HG03378 (cell line): ENCODE measurements around the gene STK10.

Source experiments
- ATAC-seq: cut with Tn5 transposase; IDR thresholded peaks from one replicate; pipeline ENCODE4 v1.9.1; 2021; ENCODE audit warnings: mild to moderate bottlenecking, moderate library complexity; ENCODE audit not compliant: unreplicated experiment

Gene STK10

DNA sequence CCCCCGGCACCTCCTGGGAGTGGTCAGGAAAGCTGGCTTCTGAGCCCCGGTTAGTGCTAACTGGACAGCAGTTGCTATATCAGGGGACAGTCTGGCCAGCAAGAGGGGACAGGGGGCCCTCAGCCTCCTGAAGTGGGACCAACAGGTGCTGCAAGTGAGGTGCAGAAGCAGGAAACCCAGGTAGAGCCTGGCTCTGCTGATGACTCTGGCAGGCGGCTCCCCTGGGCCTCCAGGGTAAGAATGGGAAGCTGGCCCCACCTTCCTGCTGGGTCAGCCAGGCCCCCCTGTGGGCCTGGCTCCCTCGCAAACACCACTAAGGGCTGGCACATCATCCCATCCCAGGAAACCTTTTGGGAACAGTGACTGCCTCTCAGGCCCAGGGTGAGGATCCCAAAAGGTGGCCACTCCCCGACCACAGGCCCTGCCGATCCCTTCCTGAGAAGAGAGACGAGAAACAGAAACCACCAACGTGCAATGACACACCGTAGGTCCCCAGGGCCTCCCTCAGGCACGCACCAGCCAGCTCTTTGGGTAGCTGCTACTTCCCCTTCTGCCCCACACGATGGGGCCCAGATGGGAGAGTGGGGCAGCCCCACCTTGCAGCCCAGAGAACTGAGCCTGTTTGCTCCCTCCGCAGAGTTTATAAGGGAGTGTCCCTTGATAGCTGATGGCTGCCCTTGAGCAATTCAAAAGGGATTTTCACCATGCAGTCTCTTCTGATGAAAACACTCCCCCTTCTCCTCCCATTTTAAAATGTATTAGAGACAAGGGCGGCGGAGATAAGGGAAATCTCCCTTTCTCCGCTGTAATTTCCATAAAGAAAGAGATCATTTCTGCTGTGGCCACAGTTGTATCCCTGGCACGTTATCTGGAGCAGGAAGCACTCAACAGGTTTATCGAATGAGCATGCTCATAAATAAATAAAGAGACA is 76.8 kb downstream of the STK10 start:
- peak; percentile 85 for ATAC-seq

- no peak for ATAC-seq
Measured at GRCh38 chr5:172110260-172110815, 77.7 kb downstream of the STK10 start.

GRCh38 chr5:172109749-172110148 is 78.3 kb downstream of the STK10 start:
- ATAC-seq = no peak

- ATAC-seq = no peak
Measured at GRCh38 chr5:172107571-172107970, 80.5 kb downstream of the STK10 start.

- ATAC-seq = no peak
Measured at GRCh38 chr5:172106511-172107356, 81.3 kb downstream of the STK10 start.

DNA sequence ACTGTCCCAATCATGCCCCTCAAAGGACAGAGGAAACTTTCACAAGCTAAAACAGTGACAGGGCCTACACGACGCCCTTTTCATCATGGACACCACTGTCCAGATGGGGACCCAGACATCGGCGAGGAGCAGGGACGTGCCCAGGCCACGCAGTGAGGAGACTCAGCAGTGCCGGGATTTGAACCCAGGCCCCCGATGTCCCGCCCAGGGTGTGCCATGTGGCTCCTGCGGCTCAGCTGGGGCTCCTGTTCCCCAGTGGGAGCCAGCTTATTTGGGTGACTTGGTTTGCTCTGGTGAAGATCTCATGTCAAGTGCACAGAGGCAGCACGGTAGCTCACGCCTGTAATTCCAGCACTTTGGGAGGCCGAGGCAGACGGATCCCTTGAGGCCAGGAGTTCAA is 82.2 kb downstream of the STK10 start:
- ATAC-seq = no peak

DNA sequence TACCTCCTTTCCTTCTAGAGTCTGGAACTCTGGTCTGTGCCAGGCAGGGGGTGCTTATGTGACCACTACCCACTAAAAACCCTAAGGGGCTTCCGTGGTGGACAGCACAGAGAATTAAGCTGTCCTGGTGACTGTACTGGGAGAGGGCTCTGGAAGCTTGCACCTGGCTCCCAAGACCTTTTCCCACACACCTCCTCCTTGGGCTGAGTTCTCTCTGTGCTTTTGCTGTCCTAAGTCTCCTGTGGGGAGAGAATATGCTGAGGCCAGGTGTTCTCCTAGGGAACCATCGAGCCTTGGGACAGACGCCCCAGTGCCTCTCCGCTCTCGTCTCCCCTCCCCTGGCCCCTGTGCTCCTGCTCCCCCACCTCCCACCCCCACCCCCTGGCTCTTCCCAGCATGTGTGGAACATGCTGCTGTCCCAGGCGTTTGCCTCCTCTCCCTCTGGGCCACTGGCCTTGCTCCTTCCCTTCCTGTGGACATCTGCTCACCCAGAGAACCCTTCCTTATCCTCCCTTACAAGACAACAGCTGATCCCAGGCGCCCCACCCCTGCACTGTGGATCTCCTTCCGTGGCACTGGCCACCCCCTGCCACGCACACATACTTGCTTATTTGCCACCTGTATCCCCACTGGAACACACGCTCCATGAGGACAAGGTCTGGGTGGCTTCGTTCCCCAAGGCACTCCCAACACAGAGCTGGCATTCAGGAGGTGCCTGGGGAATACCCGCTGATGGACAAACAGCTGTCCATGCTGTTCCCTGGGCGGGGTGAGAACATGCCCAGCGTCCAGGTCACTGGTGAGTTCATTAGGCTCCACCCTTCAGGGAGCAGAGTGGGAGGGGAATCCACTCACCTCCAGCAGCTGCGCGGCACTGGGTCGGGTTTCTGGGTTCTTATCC is 83.0 kb downstream of the STK10 start:
- ATAC-seq = no peak

GRCh38 chr5:172104021-172104420 is 84.0 kb downstream of the STK10 start:
- no peak for ATAC-seq

DNA sequence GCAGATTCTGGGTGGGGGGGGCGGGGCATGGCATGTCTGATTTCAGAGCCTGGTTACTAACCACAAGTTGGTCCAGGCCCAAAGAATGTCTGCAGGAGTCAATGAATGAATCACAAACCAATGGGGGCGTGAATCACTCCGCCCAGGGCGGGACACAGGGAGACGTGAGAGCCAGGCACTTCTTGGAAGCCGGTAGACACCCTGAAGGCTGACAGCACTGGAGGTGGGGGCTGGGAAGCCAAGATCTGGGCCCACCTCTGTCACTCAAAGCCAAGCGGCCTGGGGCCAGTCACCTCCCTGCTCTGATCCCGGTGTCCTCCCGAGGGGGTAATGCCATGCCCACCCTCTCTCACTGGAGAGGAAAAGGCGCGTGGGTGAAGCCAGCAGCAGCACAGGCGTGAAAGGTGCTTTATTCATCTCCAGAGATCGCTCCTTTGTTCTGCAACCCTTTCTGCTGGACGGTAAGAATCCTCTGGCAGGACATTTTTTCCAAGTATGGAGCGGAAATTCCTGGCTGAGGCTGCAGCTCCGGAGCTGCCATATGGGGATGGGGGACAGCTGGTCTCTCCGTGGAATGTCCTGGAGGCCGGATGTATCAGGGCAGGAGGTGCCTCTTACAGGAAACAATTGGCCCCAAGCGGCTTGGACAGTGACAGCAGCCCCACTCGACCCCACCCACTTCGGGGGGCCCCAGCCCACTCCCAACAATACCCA is 85.0 kb downstream of the STK10 start:
- no peak for ATAC-seq

DNA sequence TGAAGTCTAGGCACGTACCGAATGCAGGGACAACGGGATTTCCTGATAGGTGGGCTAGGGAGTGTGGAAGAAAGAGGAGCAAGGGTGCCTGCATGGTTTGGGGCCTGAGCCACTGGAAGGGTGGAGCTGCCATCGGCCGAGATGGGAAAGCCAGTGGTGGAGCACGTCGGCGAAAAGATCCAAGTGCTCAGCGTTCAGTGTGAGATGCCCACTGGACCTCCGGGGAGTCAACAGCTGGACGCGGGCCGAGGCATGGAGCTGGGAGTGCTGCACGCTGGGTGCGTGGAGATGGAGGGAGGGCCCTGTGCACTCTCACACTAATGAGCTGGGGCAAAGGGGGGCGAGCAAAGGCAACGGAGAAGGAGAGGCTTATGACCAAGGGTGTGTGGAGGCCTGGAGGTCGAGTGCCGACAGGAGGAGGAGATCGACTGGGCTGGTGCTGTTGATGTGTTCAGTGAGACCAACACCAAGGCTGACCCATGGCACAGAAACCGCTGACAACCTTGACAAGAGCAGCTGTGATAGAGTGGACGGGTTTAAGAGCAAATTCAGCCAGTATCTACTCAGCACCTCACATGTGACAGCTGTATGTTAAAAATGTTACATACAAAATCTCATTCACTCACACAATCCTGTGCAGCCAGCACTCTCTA is 85.7 kb downstream of the STK10 start:
- no peak for ATAC-seq

- no peak for ATAC-seq
Measured at GRCh38 chr5:172101547-172102217, 86.3 kb downstream of the STK10 start.

- ATAC-seq = no peak
Measured at GRCh38 chr5:172098883-172099282, 89.1 kb downstream of the STK10 start.

DNA sequence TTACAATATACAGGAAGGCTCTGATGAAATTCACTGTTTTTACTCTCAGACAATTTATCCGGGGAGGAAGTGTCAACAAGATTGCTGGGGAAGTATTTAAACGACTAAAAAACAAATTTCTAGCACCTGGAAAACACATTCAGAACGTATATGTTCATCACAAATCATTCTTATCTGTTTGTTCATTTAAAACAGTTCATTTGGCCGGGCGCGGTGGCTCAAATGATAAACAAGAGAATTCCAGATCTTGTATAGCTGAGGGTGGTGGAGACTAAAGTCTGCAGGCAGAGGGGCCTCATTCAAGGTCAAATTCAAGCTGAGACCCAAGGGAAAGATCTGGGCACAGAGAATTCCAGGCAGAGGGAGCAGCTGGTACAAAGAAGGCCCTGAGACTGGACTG is 90.0 kb downstream of the STK10 start:
- ATAC-seq = no peak

GRCh38 chr5:172097356-172097755 is 90.7 kb downstream of the STK10 start:
- ATAC-seq = no peak

- no peak for ATAC-seq
Measured at GRCh38 chr5:172096207-172096940, 91.7 kb downstream of the STK10 start.

DNA sequence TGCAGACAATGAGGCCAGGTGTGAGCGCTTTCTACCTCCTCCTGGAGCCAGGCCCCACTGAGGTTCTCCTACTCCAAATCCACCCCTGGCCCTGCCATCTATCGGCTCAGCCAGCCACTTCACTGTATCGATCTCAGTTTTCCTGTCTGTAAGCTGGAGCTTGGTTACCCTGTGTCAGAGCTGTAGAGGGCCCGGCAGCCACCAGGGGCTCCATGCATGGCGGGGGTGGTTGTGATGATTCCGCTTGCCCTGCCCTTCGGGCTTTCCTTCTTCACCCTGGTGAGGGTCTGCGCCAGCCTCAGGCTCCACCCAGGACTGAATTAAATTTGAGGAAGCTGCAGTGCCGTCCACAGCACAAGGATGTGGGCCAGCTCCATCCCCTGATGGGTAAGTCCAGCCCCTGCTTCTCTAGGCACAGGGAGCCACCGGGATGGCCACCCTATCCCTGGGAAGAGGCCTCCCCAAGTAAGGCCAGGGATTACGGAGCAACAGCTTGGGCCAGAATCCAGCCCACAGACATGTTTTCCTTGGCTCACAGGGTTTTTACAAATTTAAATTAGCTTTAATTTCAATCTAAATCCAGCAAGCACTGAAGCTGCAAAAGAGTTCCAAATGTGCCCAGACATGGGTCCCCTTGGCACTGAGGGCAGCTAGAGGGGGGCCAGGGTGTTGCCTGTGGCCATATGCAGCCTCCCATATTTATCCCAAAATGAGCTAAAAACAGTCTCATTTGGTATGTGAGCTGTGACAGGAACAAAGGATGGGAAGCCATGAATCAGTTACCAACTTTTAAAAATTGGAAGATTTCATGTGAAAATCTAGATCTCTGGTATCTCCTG is 92.4 kb downstream of the STK10 start:
- ATAC-seq = no peak

- ATAC-seq = no peak
Measured at GRCh38 chr5:172093965-172094364, 94.1 kb downstream of the STK10 start.
